Measurements from ENCODE around the gene TEX36. TPM values are rescaled to one million over a fixed set of nuclear protein-coding genes. Genes with fewer than 3 reads are reported as not detected.
A peak's percentile ranks its signal among the peaks of the same experiment; 100 is the strongest.

The TEX36 gene
- total RNA-seq, 1 experiment from 2014 or later, result 1.1 TPM

DNA sequence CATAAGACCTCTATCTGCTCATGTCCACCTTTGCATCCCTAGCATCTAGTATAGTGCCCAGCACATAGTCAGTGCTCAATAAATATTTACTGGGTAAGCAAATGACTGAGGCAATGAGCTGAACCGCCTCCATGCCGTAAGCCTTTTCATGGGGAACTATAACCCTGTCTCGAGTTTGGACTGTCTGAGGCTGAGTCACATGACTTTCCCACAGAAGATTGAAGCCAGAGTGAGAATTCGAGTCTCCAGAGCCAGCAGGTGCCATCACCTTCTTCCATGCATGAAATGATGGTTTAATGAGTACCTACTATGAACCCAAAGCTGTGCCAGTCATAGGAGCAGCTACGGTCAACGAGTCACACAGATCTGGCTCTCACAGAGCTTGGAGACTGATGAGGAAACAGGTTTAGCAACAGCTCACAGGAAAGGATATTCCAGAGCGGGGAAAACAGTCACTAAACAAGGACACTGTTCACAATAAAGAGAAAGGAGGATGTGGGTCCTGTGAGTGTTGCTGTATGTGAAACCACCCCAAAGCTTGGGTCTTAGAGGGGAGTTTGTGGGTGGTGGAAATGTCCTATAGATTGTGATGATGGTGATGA, 75.2 kb downstream of the TEX36 start:
- no TSS peak for BruUV-seq (replicated peaks)
- TF ChIP-seq EZH2 (IDR thresholded peaks at IDR 0.05; ENCODE audit: low read depth), result no peak
- TF ChIP-seq, protein P1, sequence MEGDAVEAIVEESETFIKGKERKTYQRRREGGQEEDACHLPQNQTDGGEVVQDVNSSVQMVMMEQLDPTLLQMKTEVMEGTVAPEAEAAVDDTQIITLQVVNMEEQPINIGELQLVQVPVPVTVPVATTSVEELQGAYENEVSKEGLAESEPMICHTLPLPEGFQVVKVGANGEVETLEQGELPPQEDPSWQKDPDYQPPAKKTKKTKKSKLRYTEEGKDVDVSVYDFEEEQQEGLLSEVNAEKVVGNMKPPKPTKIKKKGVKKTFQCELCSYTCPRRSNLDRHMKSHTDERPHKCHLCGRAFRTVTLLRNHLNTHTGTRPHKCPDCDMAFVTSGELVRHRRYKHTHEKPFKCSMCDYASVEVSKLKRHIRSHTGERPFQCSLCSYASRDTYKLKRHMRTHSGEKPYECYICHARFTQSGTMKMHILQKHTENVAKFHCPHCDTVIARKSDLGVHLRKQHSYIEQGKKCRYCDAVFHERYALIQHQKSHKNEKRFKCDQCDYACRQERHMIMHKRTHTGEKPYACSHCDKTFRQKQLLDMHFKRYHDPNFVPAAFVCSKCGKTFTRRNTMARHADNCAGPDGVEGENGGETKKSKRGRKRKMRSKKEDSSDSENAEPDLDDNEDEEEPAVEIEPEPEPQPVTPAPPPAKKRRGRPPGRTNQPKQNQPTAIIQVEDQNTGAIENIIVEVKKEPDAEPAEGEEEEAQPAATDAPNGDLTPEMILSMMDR (conservative IDR thresholded peaks at IDR 0.05), result no peak
- H3K27me3 ChIP-seq (ENCODE audit: insufficient read depth, low read depth), result no peaks in the 10 kb centered on the region
- no peaks in the 10 kb centered on the region for H3K36me3 ChIP-seq (ENCODE audit: low read depth)
- peak in 1 of 2 experiments; percentile 35 for DNase-seq
- no peaks in the 10 kb centered on the region for H4K20me1 ChIP-seq (ENCODE audit: insufficient read depth)
- H3F3A ChIP-seq (ENCODE audit: insufficient read depth, low read depth), result no peaks in the 10 kb centered on the region
- intact Hi-C loops (cut with micrococcal nuclease; ENCODE audit: unreplicated experiment), result no loop called here
- no peaks in the 10 kb centered on the region for H3K79me2 ChIP-seq (ENCODE audit: low read depth)
- POLR2A ChIA-PET (ENCODE audit: unreplicated experiment), result no interaction called here
- no peaks in the 10 kb centered on the region for H3K9me2 ChIP-seq (ENCODE audit: insufficient read depth)
- CTCF ChIA-PET, result no interaction called here
- H3K4me2 ChIP-seq, result no peak overlapping the region
- no peak overlapping the region for H3K27ac ChIP-seq
- H3K4me1 ChIP-seq (replicated peaks; ENCODE audit: insufficient read depth), result no peaks in the 10 kb centered on the region
- no peak overlapping the region for H3K4me3 ChIP-seq
- no peaks in the 10 kb centered on the region for H3K9me3 ChIP-seq (ENCODE audit: insufficient read depth, low read depth)
- H2AFZ ChIP-seq, result no peak overlapping the region

DNA sequence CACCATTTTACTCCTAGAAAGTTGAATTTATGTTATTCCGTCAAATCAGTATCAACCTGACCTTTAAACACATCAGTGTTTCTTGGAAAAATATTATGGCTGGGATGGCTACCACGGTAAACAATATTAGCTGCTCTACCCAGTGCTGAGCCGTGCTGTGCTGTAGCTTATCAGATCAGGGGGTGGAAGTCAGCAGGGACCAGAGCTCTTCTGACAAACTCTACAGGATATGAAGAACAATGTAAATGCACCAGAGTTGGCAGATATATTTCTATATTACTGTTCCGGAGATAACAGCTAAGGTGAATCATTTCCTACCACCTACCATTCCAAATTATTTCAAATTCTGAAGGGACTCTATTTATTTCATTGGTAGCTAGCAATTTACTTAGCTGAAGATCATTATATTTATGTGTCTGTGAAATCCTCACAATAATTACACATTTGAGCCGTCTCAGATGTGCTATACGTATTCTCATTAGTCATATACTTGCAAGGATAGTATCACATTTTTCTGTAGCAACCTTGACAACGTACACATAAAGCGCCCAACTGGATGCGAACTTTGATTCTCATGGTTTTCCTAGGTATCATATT, 76.5 kb downstream of the TEX36 start:
- intact Hi-C loops (cut with micrococcal nuclease; ENCODE audit: unreplicated experiment), result no loop called here
- Histone ChIP-seq H2AFZ (no peak overlapping the region), H3K9me2 (ENCODE audit: insufficient read depth) (no peaks in the 10 kb centered on the region), H3K4me1 (replicated peaks; ENCODE audit: insufficient read depth) (no peaks in the 10 kb centered on the region), H3F3A (ENCODE audit: insufficient read depth, low read depth) (no peaks in the 10 kb centered on the region), H3K27ac (no peak overlapping the region), H3K27me3 (ENCODE audit: insufficient read depth, low read depth) (no peaks in the 10 kb centered on the region), H3K4me3 (no peak overlapping the region), H3K4me2 (no peak overlapping the region), H3K79me2 (ENCODE audit: low read depth) (no peaks in the 10 kb centered on the region), H4K20me1 (ENCODE audit: insufficient read depth) (no peaks in the 10 kb centered on the region), H3K9me3 (ENCODE audit: insufficient read depth, low read depth) (no peaks in the 10 kb centered on the region), H3K36me3 (ENCODE audit: low read depth) (no peaks in the 10 kb centered on the region)
- ChIA-PET CTCF (no interaction called here), POLR2A (ENCODE audit: unreplicated experiment) (no interaction called here)
- DNase-seq, result no peak
- TF ChIP-seq EZH2 (IDR thresholded peaks at IDR 0.05; ENCODE audit: low read depth), result no peak
- no TSS peak for BruUV-seq (replicated peaks)

Other genes starting within 250 kb of the TEX36 start
- gene EDRF1, start 36.5 kb upstream of the TEX36 start, total RNA-seq (2021), result 12.8 and 21.7 TPM in 2 replicates
- not detected in 2 replicates for gene MMP21, start 92.7 kb upstream of the TEX36 start, total RNA-seq (2021)
- gene UROS, start 140.1 kb upstream of the TEX36 start, total RNA-seq (2021), result 35.1 and 40.1 TPM in 2 replicates
- 35.2 and 46.0 TPM in 2 replicates for gene BCCIP, start 140.4 kb upstream of the TEX36 start, total RNA-seq (2021)
- 50.4 and 51.0 TPM in 2 replicates for gene DHX32, start 198.1 kb upstream of the TEX36 start, total RNA-seq (2021)
- 21.4 and 24.7 TPM in 2 replicates for gene FANK1, start 213.4 kb upstream of the TEX36 start, total RNA-seq (2021)